NAMALWA (cell line): ENCODE data around the gene IHH.

Experiments used
- DNase-seq: peaks from one replicate; pipeline ENCODE4 v3.0.0-alpha.2; 2015; ENCODE audit warnings: low spot score

Gene IHH

GRCh38 chr2:219038600-219038999, 22.1 kb downstream of the IHH start:
- no peak for DNase-seq

- no peak for DNase-seq
Measured at GRCh38 chr2:219037783-219038499, 22.8 kb downstream of the IHH start.

- DNase-seq = no peak
Measured at GRCh38 chr2:219035942-219036341, 24.8 kb downstream of the IHH start.

GRCh38 chr2:219034823-219035222, 25.9 kb downstream of the IHH start:
- no peak for DNase-seq

- no peak for DNase-seq
Measured at GRCh38 chr2:219032051-219032745, 28.5 kb downstream of the IHH start.

- DNase-seq = no peak
Measured at GRCh38 chr2:219031005-219031738, 29.5 kb downstream of the IHH start.

GRCh38 chr2:219030177-219030940, 30.4 kb downstream of the IHH start:
- no peak for DNase-seq

- DNase-seq = peak; percentile 79
Measured at GRCh38 chr2:219029829-219030165, 30.9 kb downstream of the IHH start.

GRCh38 chr2:219028996-219029828, 31.5 kb downstream of the IHH start:
- no peak for DNase-seq

- no peak for DNase-seq
Measured at GRCh38 chr2:219028141-219028540, 32.6 kb downstream of the IHH start.

GRCh38 chr2:219027511-219028055, 33.1 kb downstream of the IHH start:
- DNase-seq = no peak

- no peak for DNase-seq
Measured at GRCh38 chr2:219026946-219027345, 33.8 kb downstream of the IHH start.

- no peak for DNase-seq
Measured at GRCh38 chr2:219025637-219026585, 34.8 kb downstream of the IHH start.

- DNase-seq = no peak
Measured at GRCh38 chr2:219024059-219024458, 36.7 kb downstream of the IHH start.

GRCh38 chr2:219023045-219023605, 37.6 kb downstream of the IHH start:
- DNase-seq = no peak

GRCh38 chr2:219022616-219023015, 38.1 kb downstream of the IHH start:
- no peak for DNase-seq

- DNase-seq = no peak
Measured at GRCh38 chr2:219022041-219022440, 38.7 kb downstream of the IHH start.

- no peak for DNase-seq
Measured at GRCh38 chr2:219021591-219021990, 39.1 kb downstream of the IHH start.

GRCh38 chr2:219020604-219021365, 39.9 kb downstream of the IHH start:
- DNase-seq = no peak
